A549 (cell line): ENCODE data around the gene SHCBP1L.

Experiments used
- EHMT2 ChIP-seq: fragments of 200-600 bp; sonication (generic); IDR thresholded peaks from 2 replicates; pipeline ENCODE4 v1.6.1; 2016; ENCODE audit warnings: antibody characterized with exemption, low read depth, mild to moderate bottlenecking, moderate library complexity
- EP300 ChIP-seq, 2 experiments: fragments of >200 bp; sonication (Bioruptor Twin); formaldehyde crosslinking; IDR thresholded peaks; 2 replicates in 1 of 2; 3 replicates in 1 of 2; pipeline ENCODE4 v1.6.1; 2016 to 2017
- GATA3 ChIP-seq: IDR thresholded peaks from 2 replicates; pipeline ENCODE4 v1.6.1; 2012; ENCODE audit warnings: borderline replicate concordance
- MAFK ChIP-seq: fragments of 450-650 bp; IDR thresholded peaks from 2 replicates; pipeline ENCODE4 v1.6.1; 2014; ENCODE audit not compliant: partially characterized antibody
- MAZ ChIP-seq: fragments of 150-350 bp; IDR thresholded peaks from 2 replicates; pipeline ENCODE4 v1.6.1; 2014; ENCODE audit warnings: antibody characterized with exemption, low read depth, low read length, borderline replicate concordance
- POLR2A ChIP-seq: IDR thresholded peaks from 2 replicates; pipeline ENCODE4 v1.6.1; 2012; ENCODE audit warnings: mild to moderate bottlenecking, low read length
- RAD21 ChIP-seq, 2 experiments: fragments of >200 bp in 1 of 2; sonication (Bioruptor Twin) in 1 of 2; formaldehyde crosslinking in 1 of 2; IDR thresholded peaks in 1 of 2; conservative IDR thresholded peaks in 1 of 2; 2 replicates in 1 of 2; 3 replicates in 1 of 2; pipeline ENCODE4 v1.6.1; 2012 to 2018; ENCODE audit warnings: inconsistent platforms in 1 of 2
- RCOR1 ChIP-seq: fragments of 150-350 bp; IDR thresholded peaks from 2 replicates; pipeline ENCODE4 v1.6.1; 2014; ENCODE audit warnings: antibody characterized with exemption, low read length, low read depth
- RNF2 ChIP-seq: fragments of 200-600 bp; sonication (generic); IDR thresholded peaks from 2 replicates; pipeline ENCODE4 v1.6.1; 2016; ENCODE audit warnings: low read depth, mild to moderate bottlenecking, antibody characterized with exemption, moderate library complexity, borderline replicate concordance
- TF ChIP-seq, protein P1 (sequence below): fragments of >200 bp; sonication (Bioruptor Twin); formaldehyde crosslinking; IDR thresholded peaks from 3 replicates; pipeline ENCODE4 v1.5.1; 2016
- TF ChIP-seq, protein P2 (sequence below): fragments of 200-600 bp; sonication (generic); IDR thresholded peaks from 2 replicates; pipeline ENCODE4 v1.6.1; 2016; ENCODE audit warnings: antibody characterized with exemption, mild to moderate bottlenecking, moderate library complexity
- TF ChIP-seq, protein P3 (sequence below): IDR thresholded peaks from 2 replicates; pipeline ENCODE4 v1.6.1; 2012

DNA sequence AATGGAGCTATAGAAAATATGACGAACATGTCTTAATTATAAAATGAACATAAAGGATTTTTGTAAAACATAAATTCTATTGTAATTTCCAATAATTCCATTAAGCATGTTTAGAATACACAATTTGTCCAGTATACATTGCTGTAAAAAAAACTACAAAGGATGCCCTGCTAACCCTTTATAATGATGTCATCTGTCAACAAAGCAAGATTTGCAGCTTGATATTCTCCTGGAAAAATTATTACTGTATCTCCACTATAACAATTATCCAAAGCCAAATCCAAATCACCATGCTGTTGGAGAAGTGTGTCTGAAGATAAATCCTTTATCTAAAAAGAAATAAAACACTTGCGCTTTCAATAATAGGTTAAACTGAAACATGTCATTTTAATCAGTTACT lies 47.6 kb downstream of the SHCBP1L start:
- TF ChIP-seq RCOR1 (no peak), EP300 (IDR thresholded peaks at IDR 0.05) (no peak), GATA3 (no peak), EHMT2 (no peak), POLR2A (no peak), MAFK (no peak), MAZ (no peak), RNF2 (no peak), RAD21 (conservative IDR thresholded peaks at IDR 0.05 in 1 of 2, IDR thresholded peaks at IDR 0.05 in 1 of 2) (no peak)
- TF ChIP-seq, protein P1, sequence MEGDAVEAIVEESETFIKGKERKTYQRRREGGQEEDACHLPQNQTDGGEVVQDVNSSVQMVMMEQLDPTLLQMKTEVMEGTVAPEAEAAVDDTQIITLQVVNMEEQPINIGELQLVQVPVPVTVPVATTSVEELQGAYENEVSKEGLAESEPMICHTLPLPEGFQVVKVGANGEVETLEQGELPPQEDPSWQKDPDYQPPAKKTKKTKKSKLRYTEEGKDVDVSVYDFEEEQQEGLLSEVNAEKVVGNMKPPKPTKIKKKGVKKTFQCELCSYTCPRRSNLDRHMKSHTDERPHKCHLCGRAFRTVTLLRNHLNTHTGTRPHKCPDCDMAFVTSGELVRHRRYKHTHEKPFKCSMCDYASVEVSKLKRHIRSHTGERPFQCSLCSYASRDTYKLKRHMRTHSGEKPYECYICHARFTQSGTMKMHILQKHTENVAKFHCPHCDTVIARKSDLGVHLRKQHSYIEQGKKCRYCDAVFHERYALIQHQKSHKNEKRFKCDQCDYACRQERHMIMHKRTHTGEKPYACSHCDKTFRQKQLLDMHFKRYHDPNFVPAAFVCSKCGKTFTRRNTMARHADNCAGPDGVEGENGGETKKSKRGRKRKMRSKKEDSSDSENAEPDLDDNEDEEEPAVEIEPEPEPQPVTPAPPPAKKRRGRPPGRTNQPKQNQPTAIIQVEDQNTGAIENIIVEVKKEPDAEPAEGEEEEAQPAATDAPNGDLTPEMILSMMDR: no peak
- TF ChIP-seq, protein P2, sequence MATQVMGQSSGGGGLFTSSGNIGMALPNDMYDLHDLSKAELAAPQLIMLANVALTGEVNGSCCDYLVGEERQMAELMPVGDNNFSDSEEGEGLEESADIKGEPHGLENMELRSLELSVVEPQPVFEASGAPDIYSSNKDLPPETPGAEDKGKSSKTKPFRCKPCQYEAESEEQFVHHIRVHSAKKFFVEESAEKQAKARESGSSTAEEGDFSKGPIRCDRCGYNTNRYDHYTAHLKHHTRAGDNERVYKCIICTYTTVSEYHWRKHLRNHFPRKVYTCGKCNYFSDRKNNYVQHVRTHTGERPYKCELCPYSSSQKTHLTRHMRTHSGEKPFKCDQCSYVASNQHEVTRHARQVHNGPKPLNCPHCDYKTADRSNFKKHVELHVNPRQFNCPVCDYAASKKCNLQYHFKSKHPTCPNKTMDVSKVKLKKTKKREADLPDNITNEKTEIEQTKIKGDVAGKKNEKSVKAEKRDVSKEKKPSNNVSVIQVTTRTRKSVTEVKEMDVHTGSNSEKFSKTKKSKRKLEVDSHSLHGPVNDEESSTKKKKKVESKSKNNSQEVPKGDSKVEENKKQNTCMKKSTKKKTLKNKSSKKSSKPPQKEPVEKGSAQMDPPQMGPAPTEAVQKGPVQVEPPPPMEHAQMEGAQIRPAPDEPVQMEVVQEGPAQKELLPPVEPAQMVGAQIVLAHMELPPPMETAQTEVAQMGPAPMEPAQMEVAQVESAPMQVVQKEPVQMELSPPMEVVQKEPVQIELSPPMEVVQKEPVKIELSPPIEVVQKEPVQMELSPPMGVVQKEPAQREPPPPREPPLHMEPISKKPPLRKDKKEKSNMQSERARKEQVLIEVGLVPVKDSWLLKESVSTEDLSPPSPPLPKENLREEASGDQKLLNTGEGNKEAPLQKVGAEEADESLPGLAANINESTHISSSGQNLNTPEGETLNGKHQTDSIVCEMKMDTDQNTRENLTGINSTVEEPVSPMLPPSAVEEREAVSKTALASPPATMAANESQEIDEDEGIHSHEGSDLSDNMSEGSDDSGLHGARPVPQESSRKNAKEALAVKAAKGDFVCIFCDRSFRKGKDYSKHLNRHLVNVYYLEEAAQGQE: no peak
- TF ChIP-seq, protein P3, sequence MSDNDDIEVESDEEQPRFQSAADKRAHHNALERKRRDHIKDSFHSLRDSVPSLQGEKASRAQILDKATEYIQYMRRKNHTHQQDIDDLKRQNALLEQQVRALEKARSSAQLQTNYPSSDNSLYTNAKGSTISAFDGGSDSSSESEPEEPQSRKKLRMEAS: no peak
